HL-60/S4 (cell line): ENCODE results near the gene FRMD1.

ENCODE experiments used
- in situ Hi-C: fragments of 300-500 bp; cut with MboI; formaldehyde crosslinking; loops from 2 replicates; pipeline ENCODE4 v1.14.3; 2022; ENCODE audit warnings: low sequenced_read_pairs

Gene FRMD1

GRCh38 chr6:168032005-168032760, 46.8 kb downstream of the FRMD1 start:
- in situ Hi-C loops: no loop called here

- in situ Hi-C loops: no loop called here
Measured at GRCh38 chr6:168031411-168031971, 47.5 kb downstream of the FRMD1 start.

GRCh38 chr6:168030908-168031307, 48.1 kb downstream of the FRMD1 start:
- in situ Hi-C loops: no loop called here

- in situ Hi-C loops: no loop called here
Measured at GRCh38 chr6:168030218-168030746, 48.7 kb downstream of the FRMD1 start.

- in situ Hi-C loops: no loop called here
Measured at GRCh38 chr6:168029459-168030217, 49.4 kb downstream of the FRMD1 start.

- in situ Hi-C loops: no loop called here
Measured at GRCh38 chr6:168028181-168028580, 50.8 kb downstream of the FRMD1 start.

GRCh38 chr6:168027521-168027920, 51.5 kb downstream of the FRMD1 start:
- in situ Hi-C loops: no loop called here

- in situ Hi-C loops: no loop called here
Measured at GRCh38 chr6:168026925-168027324, 52.1 kb downstream of the FRMD1 start.

GRCh38 chr6:168025831-168026710, 52.9 kb downstream of the FRMD1 start:
- in situ Hi-C loops: no loop called here

GRCh38 chr6:168024951-168025510, 54.0 kb downstream of the FRMD1 start:
- in situ Hi-C loops: no loop called here

GRCh38 chr6:168022488-168023321, 56.3 kb downstream of the FRMD1 start:
- in situ Hi-C loops: no loop called here

GRCh38 chr6:168021581-168021980, 57.4 kb downstream of the FRMD1 start:
- in situ Hi-C loops: no loop called here

GRCh38 chr6:168020242-168020641, 58.8 kb downstream of the FRMD1 start:
- in situ Hi-C loops: no loop called here

- in situ Hi-C loops: no loop called here
Measured at GRCh38 chr6:168018664-168019063, 60.3 kb downstream of the FRMD1 start.

GRCh38 chr6:168017629-168018028, 61.4 kb downstream of the FRMD1 start:
- in situ Hi-C loops: no loop called here

- in situ Hi-C loops: no loop called here
Measured at GRCh38 chr6:168016721-168017525, 62.1 kb downstream of the FRMD1 start.

GRCh38 chr6:168016176-168016620, 62.8 kb downstream of the FRMD1 start:
- in situ Hi-C loops: no loop called here

GRCh38 chr6:168015482-168016175, 63.4 kb downstream of the FRMD1 start:
- in situ Hi-C loops: no loop called here
